OCI-LY3 (cell line): ENCODE results near the gene IPO11.

ENCODE experiments used
- CTCF ChIP-seq: fragments of 200-600, 300-600 bp; sonication (generic); IDR thresholded peaks from 2 replicates; pipeline ENCODE4 v1.5.1; 2014; ENCODE audit warnings: antibody characterized with exemption, low read length, low read depth
- EZH2phosphoT487 ChIP-seq: fragments of 200-600 bp; shearing (Covaris generic); IDR thresholded peaks from 2 replicates; pipeline ENCODE4 v1.6.1; 2018; ENCODE audit warnings: antibody characterized with exemption, mixed run types, low read depth

DNA sequence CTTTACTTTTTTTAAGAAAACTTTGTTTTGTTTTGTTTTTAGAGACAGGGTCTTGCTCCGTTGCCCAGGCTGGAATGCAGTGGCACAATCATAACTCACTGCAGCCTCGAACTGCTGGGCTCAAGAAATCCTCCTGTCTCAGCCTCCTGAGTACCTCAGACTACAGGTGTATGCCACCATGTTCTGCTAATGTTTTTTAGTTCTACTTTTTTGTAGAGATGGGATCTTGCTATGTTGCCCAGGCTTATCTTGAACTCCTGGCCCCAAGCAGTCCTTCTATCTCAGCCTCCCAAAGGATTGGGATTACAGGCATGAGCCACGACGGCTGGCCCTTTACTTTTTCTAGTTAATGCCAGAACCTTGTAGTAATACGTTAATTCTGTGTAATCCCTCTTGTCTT is 36.0 kb downstream of the IPO11 start:
- TF ChIP-seq CTCF, result no peak
- no peak for TF ChIP-seq EZH2phosphoT487
